ENCODE data around the gene KRT36.

Gene KRT36

DNA sequence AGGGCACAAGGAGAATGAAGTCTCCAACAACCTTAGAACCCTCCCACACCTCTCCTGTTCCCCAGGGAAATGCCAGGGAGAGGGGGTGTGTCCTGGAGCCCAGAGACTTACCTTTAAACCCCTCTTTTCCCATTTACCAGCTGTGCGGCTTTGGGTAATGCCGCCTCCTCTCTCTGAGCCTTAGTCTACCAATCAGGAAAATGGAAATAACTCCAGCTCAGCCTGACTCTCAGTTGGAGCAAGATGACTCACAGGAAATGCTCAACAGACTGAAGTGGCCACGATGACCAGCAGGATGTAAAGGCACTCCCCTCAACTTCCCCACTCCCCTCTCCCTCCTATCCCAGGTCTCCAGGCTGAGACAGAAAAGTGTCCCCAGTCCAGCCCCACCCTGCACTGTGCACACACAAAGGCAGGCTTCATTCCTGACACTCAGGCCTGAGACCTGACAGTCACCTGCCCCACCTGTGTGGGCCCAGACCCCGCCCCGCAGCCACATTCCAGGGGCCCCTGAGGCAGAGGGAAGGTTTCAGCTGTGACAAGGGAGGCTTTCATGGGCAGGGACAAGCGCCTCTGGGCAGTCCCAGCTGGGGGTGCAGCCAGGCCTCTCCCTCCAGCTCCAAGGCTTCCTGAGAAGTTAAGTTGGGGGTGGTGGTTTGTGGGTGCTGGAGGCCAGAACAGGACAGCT, 32.0 kb upstream of the KRT36 start:
- DNase-seq (ENCODE audit: low read depth in 2 of 2), result no peak

DNA sequence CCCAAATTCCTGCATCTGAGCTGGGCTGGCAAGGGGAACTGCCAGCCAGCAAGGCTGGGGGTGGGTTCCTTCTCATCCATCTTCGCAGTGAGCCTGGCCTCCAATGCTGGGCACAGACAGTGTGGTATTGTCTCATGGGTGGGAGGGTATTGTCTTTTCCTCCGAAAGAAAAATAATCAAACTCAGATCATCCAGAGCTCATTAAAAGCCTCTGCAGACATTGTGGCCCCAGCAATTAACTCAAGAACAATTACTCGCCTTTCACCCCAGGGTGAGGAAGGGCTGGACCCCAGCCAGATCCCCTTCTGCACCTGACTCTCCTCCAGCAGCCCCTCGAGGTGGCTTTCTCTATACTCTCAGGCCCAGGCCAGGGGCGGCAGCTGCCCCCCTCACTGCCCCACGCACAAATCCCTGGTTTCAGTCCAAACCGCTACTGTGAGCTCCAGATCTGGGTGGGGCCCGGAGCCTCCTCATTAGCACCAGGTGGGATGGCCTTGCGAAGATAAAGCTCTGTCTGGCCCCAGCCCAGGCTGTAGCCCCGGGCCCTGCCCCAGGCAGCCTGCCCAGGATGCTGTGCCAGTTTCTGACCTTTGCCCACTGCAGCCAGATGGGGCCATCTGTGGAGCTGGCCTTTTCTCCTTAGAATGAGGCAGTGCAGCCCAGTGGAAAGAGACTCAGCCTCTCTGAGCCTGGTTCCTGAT, 31.3 kb upstream of the KRT36 start:
- no peak for DNase-seq (ENCODE audit: low read depth in 2 of 2)

DNA sequence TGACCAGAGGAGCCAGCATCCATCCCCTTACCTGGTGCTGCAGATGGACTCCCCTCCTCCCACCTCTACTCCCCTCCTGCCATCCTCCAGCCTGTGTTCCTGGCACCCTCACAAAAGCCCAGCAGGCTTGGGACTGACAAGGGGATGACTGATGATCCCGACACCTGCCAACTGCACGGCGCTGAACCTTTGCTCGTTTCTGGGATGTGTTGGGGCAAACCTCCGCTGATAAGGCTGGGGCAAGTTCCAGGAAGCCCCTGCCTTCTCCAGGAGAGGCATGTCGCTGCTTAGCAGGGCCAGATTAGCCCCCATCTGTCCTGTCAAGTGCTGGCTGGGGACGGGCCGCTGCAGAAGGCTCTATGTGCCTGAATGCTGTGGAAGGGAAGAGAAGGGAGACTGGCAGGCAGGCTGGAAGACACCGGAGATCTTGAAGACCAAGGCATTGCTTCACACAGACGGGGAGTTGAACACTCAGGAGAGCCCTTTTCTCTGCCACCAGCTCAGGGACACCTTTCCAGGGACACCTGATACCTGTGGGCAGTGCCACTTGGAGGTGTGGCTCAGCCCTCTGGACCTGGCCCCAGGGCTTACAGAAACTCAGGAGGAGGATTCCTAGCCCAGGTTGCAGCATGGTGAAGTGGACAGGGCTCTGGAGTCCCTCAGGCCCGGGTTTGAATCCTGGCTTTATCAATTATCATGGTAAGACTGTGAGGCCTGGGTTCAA, 30.0 kb upstream of the KRT36 start:
- no peak for DNase-seq (ENCODE audit: low read depth in 2 of 2)

GRCh38 chr17:41518789-41519449, 29.2 kb upstream of the KRT36 start, which contains the start of gene KRT15:
Gene KRT15 (minus strand): TSS chr17:41518890. CDS start chr17:41518827, 63 bp downstream.
- DNase-seq (ENCODE audit: low read depth in 2 of 2), result no peak

DNA sequence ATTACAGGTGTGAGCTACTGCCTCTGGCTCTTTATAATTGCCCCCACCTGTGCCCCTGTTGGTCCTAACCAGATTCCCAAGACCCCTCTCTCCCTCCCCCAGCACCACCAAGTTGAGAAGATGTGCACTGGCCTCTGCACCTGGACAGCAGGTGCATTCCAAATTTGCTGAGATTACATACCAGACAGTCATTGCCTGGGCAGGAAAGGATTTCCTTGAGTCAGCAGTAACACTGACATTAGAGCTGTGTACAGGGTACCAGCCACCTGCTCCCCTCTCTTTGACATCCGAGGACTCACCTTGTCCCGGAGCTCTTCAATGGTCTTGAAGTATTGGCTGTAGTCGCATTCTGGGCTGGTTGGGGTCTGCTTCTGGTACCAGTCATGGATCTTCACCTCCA, 28.3 kb upstream of the KRT36 start:
- no peak for DNase-seq (ENCODE audit: low read depth in 2 of 2)

DNA sequence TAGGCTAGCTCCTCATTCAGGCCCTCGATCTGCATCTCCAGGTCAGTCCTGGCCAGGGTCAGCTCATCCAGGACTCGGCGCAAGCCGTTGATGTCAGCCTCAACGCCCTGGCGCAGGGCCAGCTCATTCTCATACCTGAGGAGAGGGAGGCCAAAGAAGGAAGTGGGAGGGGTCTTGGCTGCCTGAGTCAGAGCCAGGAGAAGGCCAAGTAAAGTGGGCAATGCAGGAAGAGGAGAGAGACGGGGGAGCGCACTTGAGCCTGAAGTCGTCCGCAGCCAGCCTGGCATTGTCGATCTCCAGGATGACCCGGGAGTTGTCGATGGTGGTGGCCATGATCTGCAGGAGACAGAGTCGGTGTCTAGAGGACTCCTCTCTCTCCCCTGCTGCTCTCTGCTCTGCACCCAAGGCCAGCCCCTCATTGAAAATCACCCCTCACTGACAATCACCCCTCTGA, 27.1 kb upstream of the KRT36 start:
- DNase-seq (ENCODE audit: low read depth in 2 of 2), result no peak

- no peak for DNase-seq (ENCODE audit: low read depth in 2 of 2)
These were observed 26.6 kb upstream of the KRT36 start for GRCh38 chr17:41516147-41516829.

DNA sequence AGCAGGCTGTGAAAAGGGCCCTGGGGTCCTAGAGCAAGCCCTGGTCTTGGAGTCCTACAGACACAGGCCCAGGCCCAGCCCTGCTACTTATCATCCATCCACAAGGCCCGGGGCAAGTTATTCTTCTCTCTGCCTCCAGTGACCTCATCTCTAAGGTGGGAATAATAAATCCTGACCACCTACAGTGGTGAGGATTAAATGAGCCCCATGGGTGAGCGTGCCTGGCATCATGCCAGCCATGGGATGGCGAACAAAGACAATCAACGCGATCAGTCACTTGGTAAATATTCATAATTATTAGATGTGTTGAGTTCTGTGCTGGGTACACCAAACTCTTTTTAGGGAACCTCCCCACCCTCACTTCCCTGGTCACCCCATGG, 23.4 kb upstream of the KRT36 start:
- no peak for DNase-seq (ENCODE audit: low read depth in 2 of 2)

DNA sequence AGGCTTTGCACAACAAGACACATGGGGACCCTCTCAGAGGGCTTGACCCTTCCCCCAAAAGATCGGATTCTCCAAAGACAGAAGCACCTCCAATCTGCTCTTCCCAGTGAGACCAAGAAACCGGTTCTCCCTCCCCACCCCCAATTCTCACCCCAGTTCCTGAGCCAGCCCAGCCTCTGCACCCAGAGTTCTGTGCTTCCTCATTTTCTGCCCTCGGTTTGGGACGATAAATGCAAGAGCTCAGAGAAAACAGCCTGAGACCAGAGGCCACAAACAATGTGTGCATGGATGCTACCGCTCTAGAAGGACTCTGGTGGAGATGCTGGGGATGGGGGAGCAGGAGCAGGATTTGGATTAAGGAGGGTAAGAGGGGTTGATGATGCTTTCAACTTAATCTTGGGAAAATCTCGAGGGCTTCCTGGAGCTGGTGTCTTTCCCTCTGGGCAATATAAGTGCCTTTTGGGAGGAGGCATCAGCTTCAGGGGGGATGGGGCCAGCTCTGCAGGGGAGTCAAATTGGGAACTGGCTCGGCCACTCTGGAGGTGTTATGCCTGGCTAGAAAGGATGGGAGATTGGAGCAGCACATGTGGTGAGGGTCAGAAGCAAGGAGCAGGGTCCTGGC, 22.9 kb upstream of the KRT36 start:
- no peak for DNase-seq (ENCODE audit: low read depth in 2 of 2)

- no peak for DNase-seq (ENCODE audit: low read depth in 2 of 2)
These were observed 22.0 kb upstream of the KRT36 start for GRCh38 chr17:41511716-41512115.

DNA sequence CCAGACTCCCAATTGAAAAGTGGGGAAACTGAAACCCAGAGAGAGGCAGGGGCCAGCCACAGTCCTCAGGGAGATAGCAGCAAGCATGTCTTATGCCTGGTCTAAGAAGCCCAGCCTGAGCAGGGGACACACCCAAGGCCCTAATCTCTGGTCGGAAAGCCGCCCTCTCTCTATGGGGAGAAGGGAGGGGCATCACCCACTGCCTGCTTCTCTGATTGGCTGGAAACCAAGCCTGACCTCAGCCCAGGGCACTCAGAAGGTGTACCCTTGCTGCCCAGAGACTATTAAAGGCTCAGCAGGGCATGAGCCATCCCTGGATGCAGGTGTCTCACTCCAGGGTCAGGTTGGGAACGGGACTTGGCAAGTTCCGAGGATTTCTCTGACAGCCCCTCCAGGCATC, 21.4 kb upstream of the KRT36 start:
- no peak for DNase-seq (ENCODE audit: low read depth in 2 of 2)

DNA sequence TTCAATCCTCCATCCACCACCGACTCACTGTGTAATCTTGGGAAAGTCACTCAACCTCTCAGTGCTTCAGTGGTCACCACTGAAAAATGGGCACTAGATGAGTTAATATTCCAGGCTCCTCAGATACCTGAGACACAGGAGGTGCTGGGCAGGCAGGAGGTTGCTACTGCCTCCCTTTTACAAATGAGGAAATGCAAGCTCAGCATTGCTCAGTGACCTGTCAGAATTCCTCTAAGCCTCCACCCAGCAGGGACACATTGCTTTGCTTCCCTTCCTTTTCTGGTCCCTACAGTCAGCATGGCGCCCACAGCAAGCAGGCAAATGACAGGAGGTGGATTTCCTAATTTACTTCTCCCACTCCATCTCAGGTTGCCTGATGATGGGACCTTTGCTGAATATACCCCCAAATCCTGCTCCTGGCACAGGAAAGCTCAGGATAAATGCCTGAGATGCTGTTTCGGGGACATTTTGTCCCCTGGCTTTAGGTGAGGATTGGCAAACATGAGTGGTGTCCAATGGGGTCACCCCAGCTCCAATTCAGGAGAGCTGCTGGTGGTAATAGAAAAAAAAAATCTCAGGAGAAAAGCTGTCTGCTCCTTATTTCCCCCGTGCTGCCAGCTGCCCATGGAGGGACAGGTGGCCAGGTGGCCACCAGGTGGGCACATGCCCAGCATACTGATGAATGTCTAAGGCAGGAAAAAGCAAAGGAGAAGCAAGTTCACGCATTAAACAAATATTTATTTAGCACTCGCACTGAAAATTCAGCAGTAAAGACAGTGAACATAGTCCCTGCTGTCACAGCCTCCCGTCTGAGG, 20.7 kb upstream of the KRT36 start:
- no peak for DNase-seq (ENCODE audit: low read depth in 2 of 2)

DNA sequence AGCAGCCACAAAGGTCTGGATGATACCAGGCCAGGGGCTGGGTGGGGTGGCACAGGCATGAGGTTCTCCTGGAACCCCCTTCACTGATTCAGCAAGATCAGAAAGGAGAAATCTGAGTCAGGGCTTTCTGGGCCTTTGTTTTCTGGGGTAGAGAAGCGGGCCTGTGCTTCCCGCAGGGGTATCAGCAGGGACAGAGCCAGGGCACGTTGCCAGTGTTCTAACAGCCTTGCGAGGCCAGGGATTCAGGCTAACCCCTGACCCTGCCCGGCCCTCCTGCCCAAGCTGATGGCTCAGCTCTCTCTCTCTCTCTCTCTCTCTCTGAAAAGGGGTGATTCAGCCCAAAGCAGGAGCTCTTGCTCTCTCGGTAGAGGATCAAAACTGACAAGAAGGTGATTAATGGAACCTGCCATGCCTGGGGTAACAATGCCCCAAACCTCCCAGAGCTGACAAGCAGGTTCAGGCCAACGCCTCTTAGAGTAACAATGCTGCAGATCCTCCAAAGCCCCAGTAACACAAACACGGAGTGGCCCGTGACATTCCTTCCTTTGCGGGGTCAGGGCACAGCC, 17.7 kb upstream of the KRT36 start:
- DNase-seq (ENCODE audit: low read depth in 2 of 2), result no peak

DNA sequence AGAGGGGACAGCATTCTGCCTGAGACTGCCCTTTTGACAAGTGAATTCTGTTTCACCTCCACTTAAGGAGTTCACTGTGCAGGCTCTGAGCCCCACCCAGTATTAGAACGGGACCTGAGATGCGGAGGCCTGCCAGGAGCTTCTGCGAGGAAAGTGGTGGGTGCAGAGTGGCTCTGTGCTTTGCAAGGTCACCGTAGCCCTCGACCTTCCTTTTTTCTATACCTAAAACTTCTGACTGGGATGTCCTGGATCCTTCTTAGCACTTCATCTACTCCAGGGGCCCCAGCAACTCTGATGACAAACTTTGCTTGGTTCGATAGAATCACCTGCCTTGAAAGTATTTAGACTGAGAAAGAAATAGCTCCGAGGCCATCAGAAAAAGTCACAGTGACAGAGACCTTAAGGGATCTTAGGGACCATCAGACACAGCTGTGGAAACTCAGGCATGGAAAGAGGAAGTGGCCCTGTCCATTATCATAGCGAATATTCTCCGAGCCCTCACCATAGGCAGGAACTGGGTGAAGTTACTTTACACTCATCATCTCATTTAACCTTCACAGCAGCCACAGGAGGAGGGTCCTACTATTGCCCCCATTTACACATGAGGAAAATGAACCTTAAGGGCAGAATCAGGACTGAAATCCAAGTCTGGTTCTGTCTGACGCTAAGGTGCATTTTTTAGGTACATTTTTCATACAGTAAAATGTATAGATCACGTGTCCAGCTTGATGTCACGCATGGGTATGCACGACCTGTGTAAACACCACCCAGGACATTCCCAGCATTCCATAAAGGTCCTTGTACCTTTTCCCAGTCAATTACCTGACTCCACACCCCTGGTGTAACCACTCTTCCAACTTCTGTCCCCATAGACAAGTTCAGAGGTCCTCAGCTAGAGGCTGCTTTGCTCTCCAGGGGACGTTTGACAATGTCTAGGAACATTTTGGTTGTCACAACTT, 16.4 kb upstream of the KRT36 start:
- DNase-seq (ENCODE audit: low read depth in 2 of 2), result no peak

GRCh38 chr17:41505007-41505808, 15.5 kb upstream of the KRT36 start, which contains the start of gene KRT13:
Gene KRT13 (minus strand): TSS chr17:41505612. CDS start chr17:41505550, 62 bp downstream.
- no peak for DNase-seq (ENCODE audit: low read depth in 2 of 2)

- no peak for DNase-seq (ENCODE audit: low read depth in 2 of 2)
These were observed 14.7 kb upstream of the KRT36 start for GRCh38 chr17:41504246-41504977.

GRCh38 chr17:41503202-41503601, 13.5 kb upstream of the KRT36 start:
- DNase-seq (ENCODE audit: low read depth in 2 of 2), result no peak

Data from stimulated activated CD8-positive, alpha-beta memory T cell treated with anti-CD3 and anti-CD28 coated beads, Interleukin-7, amount 100 ng/mL, for 4 hours (primary cell).